Vagina (tissue), 2 donors: Measurements from ENCODE around the gene GALNT7.

Experiments
- CTCF ChIP-seq, 3 experiments: fragments of 450-650 bp in 2 of 3; fragments of 200-600 bp in 1 of 3; sonication (generic) in 1 of 3; IDR thresholded peaks; one replicate each; pipeline ENCODE4 v1.5.1; 2017 to 2019; ENCODE audit warnings: antibody characterized with exemption in 3 of 3, mild to moderate bottlenecking in 2 of 3, moderate library complexity in 2 of 3
- POLR2A ChIP-seq, 2 donors: fragments of 450-650 bp; IDR thresholded peaks; one replicate each; pipeline ENCODE4 v1.6.1; 2017; ENCODE audit warnings: antibody characterized with exemption in 2 of 2, mild to moderate bottlenecking in 2 of 2, moderate library complexity in 2 of 2
- POLR2AphosphoS5 ChIP-seq, 2 donors: sonication (generic); formaldehyde crosslinking; IDR thresholded peaks; one replicate each; pipeline ENCODE4 v1.9.0; 2017; ENCODE audit warnings: antibody characterized with exemption in 2 of 2, mild to moderate bottlenecking in 2 of 2, low read depth in 1 of 2; ENCODE audit not compliant: insufficient read depth in 1 of 2

- no peak for TF ChIP-seq CTCF (IDR thresholded peaks at IDR 0.05)
- TF ChIP-seq POLR2A (IDR thresholded peaks at IDR 0.05): no peak
- TF ChIP-seq POLR2AphosphoS5 (IDR thresholded peaks at IDR 0.05; ENCODE audit: insufficient read depth in 1 of 2, low read depth in 1 of 2): no peak
Measured at GRCh38 chr4:173200103-173200884, 31.7 kb downstream of the GALNT7 start.
